Kidney epithelial cell (primary cell): ENCODE data around the gene FANCG. TPM values are rescaled to one million over a fixed set of nuclear protein-coding genes. Genes with fewer than 3 reads are reported as not detected.

Experiments used
- DNase-seq: peaks from one replicate; pipeline ENCODE4 v3.0.0-alpha.2; 2010; ENCODE audit warnings: low read depth
- H3K27me3 ChIP-seq: 2 replicates; pipeline ENCODE4 v1.6.0; 2011; ENCODE audit warnings: low read length; ENCODE audit not compliant: control insufficient read depth, insufficient read depth
- H3K36me3 ChIP-seq: 2 replicates; pipeline ENCODE4 v1.5.1; 2011; ENCODE audit warnings: low read length; ENCODE audit not compliant: control insufficient read depth, insufficient read depth
- H3K4me3 ChIP-seq: 2 replicates; pipeline ENCODE4 v1.5.1; 2011; ENCODE audit warnings: low read depth, mild to moderate bottlenecking, control low read depth, low read length
- total RNA-seq: library from RNA; depleted of rRNA; stranded (reverse); fragments of >200 nt; gene quantifications from 2 replicates; pipeline ENCODE4 v1.2.3, GENCODE V29; 2015
- TF ChIP-seq, protein P1 (sequence below): IDR thresholded peaks from 2 replicates; pipeline ENCODE4 v1.5.1; 2011; ENCODE audit warnings: mild to moderate bottlenecking, moderate library complexity, low read length, control low read depth, inconsistent platforms; ENCODE audit not compliant: insufficient read depth, poor library complexity, severe bottlenecking

The FANCG gene
- total RNA-seq, 1 donor from 2014 or later: 22.3 TPM

DNA sequence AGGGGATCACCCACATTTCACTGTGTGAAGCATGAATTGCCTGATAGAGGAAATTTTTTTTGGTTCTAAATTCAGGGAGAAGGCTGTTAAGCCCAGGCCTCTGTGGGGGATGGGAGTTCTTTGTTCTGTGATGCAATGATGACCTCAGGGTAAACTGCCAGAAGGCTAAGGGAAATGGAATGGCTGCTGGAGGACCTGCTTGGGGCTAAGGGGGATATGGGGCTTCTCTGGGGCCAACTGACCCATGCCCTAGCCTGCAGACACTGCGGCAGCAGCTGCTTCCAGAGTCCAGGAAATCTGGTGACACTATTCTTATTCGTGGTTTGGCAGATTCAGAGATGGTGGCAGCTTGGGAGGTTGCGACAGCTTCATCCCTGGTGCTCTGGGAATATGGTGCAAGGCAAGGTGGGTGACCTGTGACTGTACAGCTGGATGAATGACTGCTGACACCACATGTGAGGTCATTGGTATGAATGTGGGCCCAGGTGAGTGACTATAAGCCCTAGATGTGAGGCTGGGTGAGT is 37.6 kb downstream of the FANCG start:
- no peak for DNase-seq

DNA sequence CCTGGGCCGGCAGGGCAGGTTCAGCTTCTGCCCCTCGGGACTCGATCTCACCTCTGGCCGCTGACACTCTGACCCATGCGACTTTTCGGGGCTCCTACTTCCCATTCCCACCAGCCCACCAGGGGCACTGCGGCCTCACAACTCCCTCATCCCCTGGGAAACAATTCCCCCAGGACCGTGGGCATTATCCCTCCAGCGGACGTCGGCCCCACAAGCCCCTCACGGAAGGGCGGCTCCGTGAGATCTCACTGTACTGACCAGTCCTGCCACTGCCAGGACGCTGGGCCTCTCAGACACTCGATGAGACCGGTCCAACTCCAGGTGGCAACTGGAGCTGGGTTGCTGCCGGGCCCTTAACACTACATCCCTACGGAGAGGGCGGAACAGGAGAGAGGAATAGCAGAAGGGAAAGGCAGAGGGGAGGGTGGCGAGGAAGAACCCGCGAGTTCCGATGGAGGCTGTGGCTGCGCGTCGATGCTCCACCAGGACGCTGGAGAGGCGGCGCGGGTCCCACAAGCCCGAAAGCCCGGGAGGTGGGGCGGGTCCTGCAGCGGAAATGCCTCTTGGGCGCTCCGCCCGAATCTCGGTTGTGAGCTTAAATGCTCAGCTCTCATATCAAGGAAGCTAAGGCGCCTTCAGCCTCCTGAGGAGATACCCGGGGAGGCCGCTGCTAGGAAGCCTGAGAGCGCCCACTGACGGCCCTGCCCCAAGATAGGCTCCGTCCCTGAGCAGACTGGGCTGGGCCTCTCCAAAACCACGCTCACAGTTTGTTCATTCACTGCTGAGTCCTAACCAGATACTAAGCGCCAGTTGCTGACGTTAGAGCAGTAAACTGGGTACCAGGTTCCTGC is 43.7 kb downstream of the FANCG start:
- TF ChIP-seq, protein P1, sequence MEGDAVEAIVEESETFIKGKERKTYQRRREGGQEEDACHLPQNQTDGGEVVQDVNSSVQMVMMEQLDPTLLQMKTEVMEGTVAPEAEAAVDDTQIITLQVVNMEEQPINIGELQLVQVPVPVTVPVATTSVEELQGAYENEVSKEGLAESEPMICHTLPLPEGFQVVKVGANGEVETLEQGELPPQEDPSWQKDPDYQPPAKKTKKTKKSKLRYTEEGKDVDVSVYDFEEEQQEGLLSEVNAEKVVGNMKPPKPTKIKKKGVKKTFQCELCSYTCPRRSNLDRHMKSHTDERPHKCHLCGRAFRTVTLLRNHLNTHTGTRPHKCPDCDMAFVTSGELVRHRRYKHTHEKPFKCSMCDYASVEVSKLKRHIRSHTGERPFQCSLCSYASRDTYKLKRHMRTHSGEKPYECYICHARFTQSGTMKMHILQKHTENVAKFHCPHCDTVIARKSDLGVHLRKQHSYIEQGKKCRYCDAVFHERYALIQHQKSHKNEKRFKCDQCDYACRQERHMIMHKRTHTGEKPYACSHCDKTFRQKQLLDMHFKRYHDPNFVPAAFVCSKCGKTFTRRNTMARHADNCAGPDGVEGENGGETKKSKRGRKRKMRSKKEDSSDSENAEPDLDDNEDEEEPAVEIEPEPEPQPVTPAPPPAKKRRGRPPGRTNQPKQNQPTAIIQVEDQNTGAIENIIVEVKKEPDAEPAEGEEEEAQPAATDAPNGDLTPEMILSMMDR: no peak
- DNase-seq: no peak
- Histone ChIP-seq H3K27me3 (no peaks in the 10 kb centered on the region), H3K4me3 (peak overlapping the region; percentile 22), H3K36me3 (no peaks in the 10 kb centered on the region)

More for the DNA sequence above, 37.6 kb downstream of the FANCG start:
- TF ChIP-seq, protein P1: no peak
- Histone ChIP-seq H3K36me3 (no peaks in the 10 kb centered on the region), H3K4me3 (no peak overlapping the region), H3K27me3 (no peaks in the 10 kb centered on the region)

DNA sequence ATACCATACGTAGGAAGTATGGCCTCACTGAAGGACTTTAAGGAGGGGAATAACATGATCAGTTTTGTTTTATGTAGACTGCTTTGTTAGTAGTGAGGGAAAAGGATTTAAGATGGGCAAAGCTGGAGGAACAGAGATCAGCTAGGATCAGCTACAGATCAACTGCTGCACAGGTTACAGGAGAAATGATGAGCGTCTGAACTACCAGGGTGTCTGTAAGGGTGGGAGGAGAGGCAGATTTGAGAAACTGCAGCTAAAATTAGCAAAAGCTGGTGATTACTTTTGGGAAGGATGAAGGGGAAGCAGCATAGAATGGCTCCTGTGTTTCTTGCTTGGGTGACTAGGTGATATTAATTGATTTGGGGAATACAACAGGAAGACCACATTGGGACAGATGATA is 46.6 kb downstream of the FANCG start:
- TF ChIP-seq, protein P1: no peak
- no peak for DNase-seq
- no peak overlapping the region for H3K4me3 ChIP-seq
- no peaks in the 10 kb centered on the region for H3K27me3 ChIP-seq
- no peaks in the 10 kb centered on the region for H3K36me3 ChIP-seq

DNA sequence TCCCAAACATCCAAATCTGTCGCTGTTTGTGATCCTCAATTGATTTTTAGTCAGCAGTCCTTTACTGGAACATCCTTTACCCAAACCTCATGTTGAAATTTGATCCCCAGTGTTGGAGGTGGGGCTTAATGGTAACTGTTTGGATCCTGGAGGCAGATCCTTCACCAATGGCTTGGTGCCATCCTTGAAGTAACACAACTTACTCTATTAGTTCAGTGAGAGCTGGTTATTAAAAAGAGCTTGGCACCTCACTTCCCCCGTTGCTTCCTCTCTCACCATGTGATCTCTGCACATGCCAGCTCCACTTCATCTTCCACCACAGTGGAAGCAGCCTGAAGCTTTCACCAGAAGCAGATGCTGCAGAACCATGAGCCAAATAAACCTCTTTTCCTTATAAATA is 49.9 kb downstream of the FANCG start:
- Histone ChIP-seq H3K36me3 (no peaks in the 10 kb centered on the region), H3K4me3 (no peak overlapping the region), H3K27me3 (no peaks in the 10 kb centered on the region)
- no peak for DNase-seq
- TF ChIP-seq, protein P1: no peak

GRCh38 chr9:35029241-35029640 is 50.5 kb downstream of the FANCG start:
- H3K27me3 ChIP-seq: no peaks in the 10 kb centered on the region
- TF ChIP-seq, protein P1: no peak
- DNase-seq: no peak
- H3K4me3 ChIP-seq: no peak overlapping the region
- no peaks in the 10 kb centered on the region for H3K36me3 ChIP-seq

- no peak overlapping the region for H3K4me3 ChIP-seq
- no peaks in the 10 kb centered on the region for H3K36me3 ChIP-seq
- TF ChIP-seq, protein P1: no peak
- DNase-seq: no peak
- H3K27me3 ChIP-seq: no peaks in the 10 kb centered on the region
These were observed 51.4 kb downstream of the FANCG start for GRCh38 chr9:35028341-35028740.
